ENCODE data around the gene TTC38. TPM values are rescaled to one million over a fixed set of nuclear protein-coding genes. Genes with fewer than 3 reads are reported as not detected.

Gene TTC38
- total RNA-seq, 1 donor from 2014 or later: 9.8 TPM

DNA sequence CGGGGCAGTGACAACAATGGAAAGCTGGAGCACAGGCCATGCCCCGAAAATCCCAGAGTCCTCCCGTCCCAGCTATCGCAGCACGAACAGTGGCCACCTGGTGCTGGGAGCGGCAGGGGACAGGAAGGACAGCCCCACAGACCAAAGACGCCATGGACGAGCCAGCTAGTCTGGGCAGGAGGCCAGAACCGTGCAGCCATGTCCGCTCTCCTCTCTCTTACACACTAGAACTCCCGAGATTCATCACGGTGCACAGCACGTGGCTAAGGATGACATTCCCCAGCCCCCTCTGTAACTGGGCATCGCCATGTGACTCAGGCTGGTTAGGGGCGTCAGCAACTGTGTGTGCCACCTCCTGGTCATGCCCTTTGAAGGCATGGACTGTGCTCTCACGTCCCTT lies 22.3 kb upstream of the TTC38 start:
- DNase-seq (no peak), ATAC-seq (ENCODE audit: low read depth) (no peak)
- POLR2A ChIA-PET: no interaction called here
- intact Hi-C loops (cut with micrococcal nuclease): no loop called here
- peaks cover 12% of the 10 kb centered on the region for H3K4me1 Mint-ChIP-seq
- CTCF ChIA-PET: interaction anchor here (0.9 kb wide), 1 partner anchor 240 kb away, joined by 3 read pairs; no protein-coding TSS in a partner anchor
- H3K36me3 Mint-ChIP-seq (ENCODE audit: low read depth): peaks cover 27% of the 10 kb centered on the region
- H3K27ac Mint-ChIP-seq: no peak overlapping the region
- TF ChIP-seq CTCF (IDR thresholded peaks at IDR 0.05): no peak
- no peak overlapping the region for H3K4me3 Mint-ChIP-seq
- H3K27me3 Mint-ChIP-seq: no peaks in the 10 kb centered on the region
- H3K9me3 Mint-ChIP-seq: no peaks in the 10 kb centered on the region

DNA sequence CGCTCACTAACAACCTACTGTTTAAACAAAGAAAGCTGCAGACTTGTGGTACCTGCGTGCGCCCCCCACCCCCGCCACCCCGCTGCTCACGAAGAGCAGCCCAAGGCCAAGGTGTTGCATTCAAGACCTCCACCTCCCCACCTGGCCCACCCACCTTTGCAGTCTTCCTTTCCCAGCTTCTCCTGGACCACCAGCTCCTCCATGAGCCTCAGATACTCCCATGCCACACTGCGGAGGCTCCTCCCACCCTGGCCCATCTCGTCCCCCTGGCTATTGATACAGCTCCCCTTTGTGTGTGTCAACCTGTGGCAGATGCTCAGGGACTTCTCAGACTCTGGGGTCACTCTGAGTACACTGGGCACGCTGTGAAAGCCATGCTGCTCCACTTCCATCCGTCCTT lies 21.6 kb upstream of the TTC38 start:
- intact Hi-C loops (cut with micrococcal nuclease): no loop called here
- CTCF ChIA-PET: interaction anchor here (0.9 kb wide), 1 partner anchor 240 kb away, joined by 3 read pairs; no protein-coding TSS in a partner anchor
- Mint-ChIP-seq H3K4me1 (peaks cover 12% of the 10 kb centered on the region), H3K9me3 (no peaks in the 10 kb centered on the region), H3K27me3 (no peaks in the 10 kb centered on the region), H3K4me3 (no peak overlapping the region), H3K36me3 (ENCODE audit: low read depth) (peaks cover 27% of the 10 kb centered on the region), H3K27ac (no peak overlapping the region)
- POLR2A ChIA-PET: interaction anchor here (0.6 kb wide), 1 partner anchor 258 kb away, joined by 10 read pairs; no protein-coding TSS in a partner anchor
- no peak for TF ChIP-seq CTCF (IDR thresholded peaks at IDR 0.05)
- ATAC-seq (ENCODE audit: low read depth): no peak
- DNase-seq: no peak

DNA sequence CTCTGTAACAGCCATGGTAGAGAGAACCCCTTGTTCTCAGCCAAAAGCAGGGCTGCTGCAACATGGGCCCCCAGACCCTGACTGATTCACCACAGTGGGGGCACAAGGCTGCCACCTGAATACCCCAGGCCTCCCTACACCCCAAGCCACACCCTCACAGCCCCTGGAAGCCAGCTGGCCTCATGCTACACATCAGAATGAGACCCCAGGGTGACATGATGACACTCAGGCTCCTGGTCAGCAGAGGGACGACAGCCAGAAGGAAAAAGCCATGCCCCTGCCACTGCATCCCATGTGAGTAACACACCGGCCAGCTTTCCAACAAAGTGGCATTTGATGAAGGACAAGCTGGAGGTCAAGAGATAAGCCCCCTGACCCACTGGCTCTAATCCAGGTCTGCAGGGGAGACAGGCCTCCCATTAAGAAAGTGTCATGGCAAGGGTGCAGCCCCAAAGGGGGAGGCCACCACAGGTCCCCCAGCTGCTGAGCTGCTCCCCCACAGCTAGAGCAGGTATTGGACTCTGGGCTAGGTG lies 20.3 kb upstream of the TTC38 start:
- POLR2A ChIA-PET: interaction anchor here (1.2 kb wide), 1 partner anchor 97 kb away, joined by 3 read pairs; no protein-coding TSS in a partner anchor
- no peak for TF ChIP-seq CTCF (IDR thresholded peaks at IDR 0.05)
- H3K4me1 Mint-ChIP-seq: peaks cover 18% of the 10 kb centered on the region
- CTCF ChIA-PET: no interaction called here
- ATAC-seq (ENCODE audit: low read depth): no peak
- H3K4me3 Mint-ChIP-seq: no peak overlapping the region
- intact Hi-C loops (cut with micrococcal nuclease): no loop called here
- H3K27me3 Mint-ChIP-seq: no peaks in the 10 kb centered on the region
- H3K27ac Mint-ChIP-seq: no peak overlapping the region
- H3K36me3 Mint-ChIP-seq (ENCODE audit: low read depth): peaks cover 27% of the 10 kb centered on the region
- no peaks in the 10 kb centered on the region for H3K9me3 Mint-ChIP-seq
- no peak for DNase-seq

- POLR2A ChIA-PET: interaction anchor here (0.8 to 3.1 kb wide), 11 partner anchors 10 to 237 kb away, joined by 3 to 29 read pairs (median 5); partner anchors contain the start of genes GTSE1, PPARA, TRMU and TTC38
- Mint-ChIP-seq H3K27ac (peak within 1 kb of the TSS; percentile 79), H3K36me3 (ENCODE audit: low read depth) (peaks cover 11% of the 10 kb centered on the region), H3K9me3 (no peaks in the 10 kb centered on the region), H3K4me1 (peaks cover 18% of the 10 kb centered on the region), H3K27me3 (no peaks in the 10 kb centered on the region), H3K4me3 (peak within 1 kb of the TSS; percentile 87)
- intact Hi-C loops (cut with micrococcal nuclease): loop anchor here (1.0 to 5.0 kb wide), 4 partner anchors 17 to 98 kb away; partner anchors contain the start of genes GTSE1, PPARA and TRMU
- TF ChIP-seq CTCF (IDR thresholded peaks at IDR 0.05): no peak
- ATAC-seq (ENCODE audit: low read depth) (peak; percentile 96), DNase-seq (peak; percentile 93)
- CTCF ChIA-PET: interaction anchor here (1.1 to 1.7 kb wide), 3 partner anchors 9 to 63 kb away, joined by 3 to 4 read pairs (median 3); partner anchors contain the start of gene TTC38
These were observed 17.6 kb upstream of the TTC38 start, which contains the start of gene CDPF1 for GRCh38 chr22:46250035-46250782. TSS of gene CDPF1 (minus strand) at chr22:46250293. CDS start at chr22:46248284, 2,009 bp downstream.

DNA sequence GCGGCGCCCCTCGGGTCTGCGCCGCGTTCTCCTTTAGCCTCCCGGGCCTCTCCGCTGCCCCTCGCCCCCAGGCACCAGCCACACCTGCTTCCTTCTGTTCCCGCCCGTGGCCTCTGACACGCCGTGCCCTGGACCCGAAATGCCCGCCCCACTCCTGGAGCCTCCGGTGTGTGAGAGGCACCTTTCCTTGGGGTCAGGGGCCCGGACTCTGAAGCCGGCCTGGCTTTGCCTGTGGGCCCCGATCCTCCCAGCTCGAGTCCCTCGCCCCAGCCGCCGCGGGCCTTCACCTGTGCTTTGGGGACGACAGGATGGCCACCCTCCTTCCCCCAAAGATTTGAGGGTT lies 17.1 kb upstream of the TTC38 start:
- Mint-ChIP-seq H3K36me3 (ENCODE audit: low read depth) (peaks cover 9% of the 10 kb centered on the region), H3K27ac (peak overlapping the region; percentile 79), H3K27me3 (no peaks in the 10 kb centered on the region), H3K4me3 (peak overlapping the region; percentile 87), H3K9me3 (no peaks in the 10 kb centered on the region), H3K4me1 (peaks cover 18% of the 10 kb centered on the region)
- no peak for DNase-seq
- no peak for ATAC-seq (ENCODE audit: low read depth)
- intact Hi-C loops (cut with micrococcal nuclease): loop anchor here (1.0 to 5.0 kb wide), 4 partner anchors 17 to 98 kb away; partner anchors contain the start of genes GTSE1, PPARA and TRMU
- POLR2A ChIA-PET: interaction anchor here (0.8 to 3.1 kb wide), 10 partner anchors 10 to 237 kb away, joined by 3 to 29 read pairs (median 5); partner anchors contain the start of genes GTSE1, PPARA, TRMU and TTC38
- TF ChIP-seq CTCF (IDR thresholded peaks at IDR 0.05): no peak
- CTCF ChIA-PET: interaction anchor here (1.1 to 1.7 kb wide), 3 partner anchors 10 to 62 kb away, joined by 3 to 4 read pairs (median 3); partner anchors contain the start of gene TTC38

Data from activated B cell treated with CpG ODN at 0.5 μM for 24 hours (primary cell).